ENCODE data around the gene SENP8. TPM values are rescaled to one million over a fixed set of nuclear protein-coding genes. Genes with fewer than 3 reads are reported as not detected.
"Not testable (repeated sequence)": the region's sequence is repeated elsewhere in the genome, so short reads cannot be mapped to it uniquely, and the experiment has no call there.

The SENP8 gene
- total RNA-seq, 1 donor from 2014 or later: 1.3 TPM

DNA sequence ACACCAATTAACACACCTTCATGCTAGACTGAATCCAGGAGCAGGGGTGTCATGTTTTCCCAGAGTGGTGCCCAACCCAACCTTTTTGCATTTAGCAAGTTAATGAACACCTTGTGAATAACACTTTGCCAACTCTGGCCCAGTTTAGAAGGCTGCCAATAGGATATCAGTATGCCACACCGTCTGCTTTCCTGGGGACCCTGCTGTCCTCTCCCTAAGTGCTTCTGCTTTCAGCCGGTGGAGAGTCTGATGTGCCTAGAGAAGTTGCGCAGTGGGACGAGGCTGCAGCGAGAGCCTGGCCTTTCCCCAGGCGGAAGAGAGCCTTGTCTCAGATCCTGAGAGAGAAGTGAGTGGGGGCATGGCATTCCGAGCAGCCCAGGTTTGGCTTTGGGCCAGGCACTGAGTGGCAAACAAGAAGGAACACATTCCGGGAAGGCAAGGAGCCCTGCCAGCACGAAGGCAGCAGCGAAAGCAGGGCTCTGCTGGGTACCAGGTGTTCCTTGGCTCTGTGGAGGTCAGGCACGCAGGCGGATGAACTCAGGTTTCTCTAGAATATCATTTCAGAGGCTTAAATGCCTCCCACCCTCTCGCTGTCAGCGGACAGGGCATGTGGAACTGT lies 36.9 kb downstream of the SENP8 start:
- peak; percentile 13 for DNase-seq (ENCODE audit: low read depth, low spot score)

DNA sequence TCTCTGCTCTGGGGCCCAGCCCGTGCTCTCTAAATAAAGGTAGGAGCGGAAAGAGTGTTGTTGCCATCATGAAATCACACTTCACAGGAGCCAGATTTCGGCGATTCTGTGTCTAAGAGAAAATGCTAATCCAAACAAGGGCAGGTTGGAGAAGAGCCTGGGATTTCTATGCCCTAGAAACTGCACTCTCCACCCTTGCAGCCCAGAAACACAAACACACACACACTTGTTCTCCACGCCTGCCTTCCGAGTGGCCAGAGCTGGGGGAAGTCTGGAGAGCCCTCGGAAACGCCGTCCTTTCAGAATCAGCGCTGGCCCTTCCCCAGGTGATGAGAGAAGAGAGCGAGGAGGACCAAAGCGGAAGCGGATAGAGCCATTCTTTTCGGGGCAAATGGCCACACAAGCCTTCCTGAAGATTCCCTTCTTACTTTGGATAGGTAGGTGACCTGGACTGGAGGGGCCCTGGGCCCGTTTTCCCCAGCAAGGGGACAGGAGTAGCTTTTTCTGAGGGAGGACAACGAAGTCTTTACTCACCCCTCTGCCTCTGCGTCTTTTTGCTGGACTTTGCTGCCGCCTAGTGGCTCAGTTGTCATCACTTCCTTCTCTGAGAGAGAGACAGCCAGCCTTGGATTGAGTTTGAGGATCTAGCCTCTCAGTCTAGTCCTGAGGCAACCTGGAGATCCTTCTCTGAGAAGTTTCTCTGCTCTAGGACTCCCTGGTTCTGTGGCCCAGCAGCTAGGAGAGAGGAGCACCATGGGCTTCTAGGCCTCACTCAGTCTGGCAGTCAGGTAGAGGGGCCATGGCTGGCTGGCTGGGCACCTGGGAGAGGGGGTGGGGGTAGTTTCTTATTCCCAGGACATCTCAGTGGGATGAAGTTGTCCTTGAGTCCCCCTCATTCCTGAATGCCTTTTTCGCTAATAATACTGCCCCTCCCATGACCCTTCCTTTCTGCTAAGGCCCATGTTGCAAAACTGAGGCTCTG lies 37.7 kb downstream of the SENP8 start:
- peak; percentile 56 for DNase-seq (ENCODE audit: low read depth, low spot score)

DNA sequence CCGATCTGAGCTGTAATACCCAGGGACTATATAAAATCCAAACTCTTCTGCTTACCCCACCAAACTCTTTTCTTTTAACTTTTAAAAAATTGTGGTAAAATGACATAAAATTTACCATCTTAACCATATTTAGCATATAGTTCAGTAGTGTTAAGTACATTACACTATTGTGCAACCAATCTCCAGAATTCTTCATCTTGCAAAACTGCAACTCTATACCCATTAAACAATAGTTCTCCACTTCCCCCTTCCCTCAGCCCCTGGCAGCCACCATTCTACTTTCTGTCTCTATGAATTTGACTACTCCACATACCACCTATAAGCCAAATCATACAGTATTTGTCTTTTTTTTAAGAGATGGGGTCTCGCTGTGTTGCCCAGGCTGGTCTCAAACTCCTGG lies 38.7 kb downstream of the SENP8 start:
- no peak for DNase-seq (ENCODE audit: low read depth, low spot score)

DNA sequence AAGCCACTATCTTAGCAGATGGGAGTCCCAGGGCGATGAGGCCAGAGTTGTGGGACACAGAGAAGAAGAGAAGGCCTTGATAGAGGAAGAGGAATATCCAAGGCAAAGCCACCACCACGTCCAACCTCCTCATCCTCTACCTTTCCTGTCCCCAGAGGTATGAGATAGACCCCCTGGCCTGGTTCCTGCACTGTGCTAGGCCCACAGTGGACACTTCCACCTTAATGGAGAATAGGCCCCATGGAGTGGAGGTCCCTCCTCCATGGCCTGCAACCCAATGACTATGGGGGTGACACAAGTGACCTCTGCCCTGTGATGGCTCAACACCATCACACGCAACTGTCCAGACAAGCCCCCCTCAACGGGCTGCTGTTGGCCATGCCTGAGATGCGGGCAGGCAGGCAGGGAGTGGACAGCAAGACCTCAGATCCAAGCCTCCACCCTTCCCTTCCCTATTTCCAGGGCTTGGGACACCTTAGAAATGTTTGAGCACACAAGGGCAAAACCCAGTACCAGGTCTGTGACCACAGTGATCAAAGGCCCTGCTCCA lies 42.6 kb downstream of the SENP8 start:
- no peak for DNase-seq (ENCODE audit: low read depth, low spot score)

GRCh38 chr15:72161361-72162132 lies 43.3 kb downstream of the SENP8 start:
- DNase-seq (ENCODE audit: low read depth, low spot score): no peak

- DNase-seq (ENCODE audit: low read depth, low spot score): no peak
Observed at GRCh38 chr15:72162569-72162968, 44.4 kb downstream of the SENP8 start.

DNA sequence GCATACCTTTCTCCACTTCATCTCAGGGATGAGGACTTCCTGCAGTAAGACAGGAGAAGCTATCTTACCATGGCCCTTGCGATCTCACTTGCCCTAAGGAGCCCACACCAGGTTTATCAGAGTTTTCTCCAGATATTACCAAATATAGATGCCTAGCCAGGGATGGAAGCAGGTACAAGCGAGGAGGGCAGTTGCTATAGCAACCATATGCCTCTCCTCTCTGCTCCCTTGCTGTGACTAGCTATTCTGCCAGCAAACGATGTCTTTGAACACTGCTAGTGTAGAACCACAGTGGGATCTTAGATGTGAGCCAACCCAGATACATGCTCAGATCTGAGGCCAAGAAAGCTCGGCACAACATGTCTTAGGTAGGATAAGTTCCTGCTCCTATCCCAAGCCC lies 45.5 kb downstream of the SENP8 start:
- no peak for DNase-seq (ENCODE audit: low read depth, low spot score)

DNA sequence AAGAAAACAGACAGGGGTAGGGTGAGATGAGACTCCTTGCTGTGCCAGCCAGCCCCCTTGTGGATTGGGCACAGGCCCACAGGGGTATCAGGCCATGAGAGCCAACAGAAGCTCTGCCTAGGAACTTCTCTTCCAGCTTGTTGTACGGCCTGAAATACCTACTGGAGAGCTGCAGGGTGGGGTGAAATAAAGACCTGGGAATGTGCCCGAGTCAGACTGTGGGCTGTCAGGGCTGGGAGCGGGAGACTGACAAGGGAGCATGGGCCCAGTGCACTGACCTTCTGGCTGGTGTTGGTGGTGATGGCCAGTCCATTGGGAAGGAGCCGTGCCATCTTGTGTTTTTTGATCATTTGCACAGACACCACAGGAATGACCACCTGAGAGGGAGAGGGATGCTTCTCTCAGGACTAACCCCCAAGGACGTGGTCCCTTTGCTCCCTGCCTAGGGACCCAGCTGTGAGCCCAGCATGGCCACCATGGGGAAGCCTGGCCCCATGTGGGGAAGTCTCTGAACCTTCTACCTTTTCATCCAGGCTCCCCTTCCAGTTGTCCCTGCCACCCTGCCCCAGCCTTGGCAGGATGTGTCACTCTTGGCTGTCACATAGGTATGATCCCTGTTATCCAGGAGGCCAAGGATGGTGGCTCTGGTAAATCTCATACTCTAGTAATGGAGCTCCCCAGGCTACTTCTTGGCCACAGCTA lies 48.7 kb downstream of the SENP8 start:
- no peak for DNase-seq (ENCODE audit: low read depth, low spot score)

GRCh38 chr15:72167445-72167844 lies 49.2 kb downstream of the SENP8 start:
- no peak for DNase-seq (ENCODE audit: low read depth, low spot score)

GRCh38 chr15:72168131-72168807 lies 50.1 kb downstream of the SENP8 start:
- no peak for DNase-seq (ENCODE audit: low read depth, low spot score)

- DNase-seq (ENCODE audit: low read depth, low spot score): no peak
Observed at GRCh38 chr15:72168808-72169190, 50.6 kb downstream of the SENP8 start.

GRCh38 chr15:72169236-72169920 lies 51.2 kb downstream of the SENP8 start:
- no peak for DNase-seq (ENCODE audit: low read depth, low spot score)

- no peak for DNase-seq (ENCODE audit: low read depth, low spot score)
Observed at GRCh38 chr15:72169921-72170611, 51.9 kb downstream of the SENP8 start.

DNA sequence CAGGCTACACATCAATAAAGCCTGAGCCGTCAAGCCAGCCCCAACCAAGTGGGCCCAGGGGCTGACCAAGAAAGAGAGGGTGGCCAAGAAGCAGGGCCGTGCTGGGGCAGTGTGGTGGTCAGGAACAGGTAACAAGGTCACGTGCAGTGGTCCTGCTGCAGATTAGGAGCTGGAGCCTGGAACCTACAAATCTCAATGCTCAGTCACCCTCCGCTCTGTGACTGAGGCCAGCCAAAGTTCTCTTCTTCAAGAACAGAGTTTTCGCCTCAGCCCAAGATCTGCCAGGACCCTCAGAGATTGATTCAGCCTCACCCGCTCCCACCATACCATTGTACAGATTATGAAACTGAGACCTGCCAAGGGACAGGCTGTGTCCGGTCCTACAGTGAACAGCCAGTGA lies 52.5 kb downstream of the SENP8 start:
- no peak for DNase-seq (ENCODE audit: low read depth, low spot score)

DNA sequence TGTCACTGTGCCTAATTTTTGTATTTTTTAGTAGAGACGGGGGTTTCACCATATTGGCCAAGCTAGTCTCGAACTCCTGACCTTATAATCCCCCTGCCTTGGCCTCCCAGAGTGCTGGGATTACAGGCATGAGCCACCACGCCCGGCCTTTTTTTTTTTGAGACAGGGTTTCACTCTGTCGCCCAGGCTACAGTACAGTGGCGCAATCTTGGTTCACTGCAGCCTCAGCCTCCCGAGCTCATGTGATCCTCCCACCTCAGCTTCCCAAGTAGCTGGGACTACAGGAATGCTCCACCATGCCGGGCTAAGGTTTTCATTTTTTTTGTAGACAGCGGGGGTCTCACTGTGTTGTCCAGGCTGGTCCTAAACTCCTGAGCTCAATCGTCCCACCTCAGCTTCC lies 53.8 kb downstream of the SENP8 start:
- DNase-seq (ENCODE audit: low read depth, low spot score): not testable (repeated sequence)

- DNase-seq (ENCODE audit: low read depth, low spot score): no peak
Observed at GRCh38 chr15:72172796-72173195, 54.6 kb downstream of the SENP8 start.

DNA sequence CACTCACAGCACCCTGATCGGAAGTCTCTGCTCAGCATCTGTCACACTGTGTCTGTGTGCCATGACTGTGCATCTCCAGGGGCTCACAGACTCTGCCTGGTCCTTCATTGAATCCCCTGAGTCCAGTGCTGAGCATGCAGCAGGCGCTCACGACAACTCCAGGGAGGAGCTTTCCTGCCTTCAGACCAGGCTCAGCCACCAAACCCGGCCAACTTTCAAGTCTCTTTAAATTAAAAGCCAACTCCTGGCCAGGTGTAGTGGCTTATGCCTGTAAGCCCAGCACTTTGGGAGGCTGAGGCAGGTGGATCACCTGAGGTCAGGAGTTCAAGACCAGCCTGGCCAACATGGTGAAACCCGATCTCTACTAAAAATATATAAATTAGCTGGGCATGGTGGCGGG lies 55.2 kb downstream of the SENP8 start:
- no peak for DNase-seq (ENCODE audit: low read depth, low spot score)

DNA sequence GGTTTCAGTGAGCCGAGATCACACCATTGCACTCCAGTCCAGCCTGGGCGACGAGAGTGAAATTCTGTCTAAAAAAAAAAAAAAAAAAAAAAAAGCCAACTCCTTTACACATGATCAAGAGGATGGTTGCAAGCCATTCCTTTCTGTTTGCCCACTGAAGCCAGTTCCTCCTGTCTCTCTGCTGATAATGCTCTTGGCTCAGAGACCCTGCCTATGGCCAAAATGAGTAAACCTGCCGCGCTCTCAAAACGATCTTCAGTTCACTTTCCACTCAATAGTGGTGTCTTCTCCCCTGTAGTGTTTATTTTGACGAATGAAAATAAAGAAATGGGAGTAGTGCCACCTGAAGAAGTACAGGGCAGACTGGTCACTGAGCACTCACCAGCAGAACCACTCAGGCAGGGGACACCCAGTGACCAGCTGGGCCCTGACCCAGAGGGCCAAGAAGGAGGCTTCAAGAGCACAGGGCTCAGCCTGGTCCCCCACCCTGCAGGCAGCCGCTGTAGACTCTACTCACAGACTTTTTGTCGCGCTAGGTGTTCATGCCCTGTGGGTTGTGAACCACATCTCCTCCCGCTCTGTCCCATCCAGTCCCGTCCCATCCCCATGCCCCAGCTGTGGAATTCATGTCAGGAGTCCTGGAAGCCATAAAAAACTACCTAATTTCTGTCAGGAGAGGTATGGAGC lies 55.8 kb downstream of the SENP8 start:
- no peak for DNase-seq (ENCODE audit: low read depth, low spot score)

Measured in pulmonary artery endothelial cell (primary cell).